ENCODE results near the gene GPATCH2. TPM values are rescaled to one million over a fixed set of nuclear protein-coding genes. Genes with fewer than 3 reads are reported as not detected.
"Not testable (repeated sequence)": the region's sequence is repeated elsewhere in the genome, so short reads cannot be mapped to it uniquely, and the experiment has no call there.

GPATCH2 gene
- total RNA-seq, 4 donors from 2014 or later = 6.1 to 16.6 (median 11.0) TPM

DNA sequence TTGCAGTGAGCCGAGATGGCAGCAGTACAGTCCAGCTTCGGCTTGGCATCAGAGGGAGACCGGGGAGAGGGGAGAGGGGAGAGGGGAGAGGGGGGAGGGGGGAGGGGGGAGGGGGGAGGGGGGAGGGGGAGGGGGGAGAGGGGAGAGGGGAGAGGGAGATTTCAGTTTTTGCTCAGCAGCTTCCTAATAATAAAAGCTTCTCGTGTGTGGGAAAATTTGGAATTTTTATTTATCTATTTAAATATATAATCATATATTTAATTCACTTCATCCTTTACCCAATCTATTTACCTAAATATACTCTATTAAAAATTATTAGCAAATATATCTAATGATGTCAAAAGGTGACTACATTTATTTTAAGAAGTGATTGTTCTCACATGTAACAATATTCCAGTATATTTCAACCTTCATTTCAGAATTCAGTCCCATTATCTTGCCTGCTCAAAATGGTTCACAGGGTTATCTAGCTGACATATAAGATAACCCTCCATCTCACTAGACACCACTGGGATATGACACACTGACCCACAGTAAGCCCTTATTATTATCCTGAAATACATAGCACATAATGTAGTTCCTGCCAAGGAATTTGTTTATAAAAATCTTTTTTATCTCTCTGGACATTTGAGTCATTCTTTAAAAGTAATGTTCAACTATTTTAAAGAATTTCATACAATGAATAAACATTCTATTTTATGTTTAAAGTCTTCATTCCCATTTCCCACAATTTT, 105.9 kb downstream of the GPATCH2 start:
- no peak overlapping the region for H3K4me3 ChIP-seq
- no peaks in the 10 kb centered on the region for H3K4me1 ChIP-seq
- no peak overlapping the region for H3K27ac ChIP-seq
- WGBS, 2 donors = 84 to 95% methylated on average over 1 to 3 of the region's 4 CpGs
- no peaks in the 10 kb centered on the region for H3K9me3 ChIP-seq
- H3K27me3 ChIP-seq = no peaks in the 10 kb centered on the region
- no peak for TF ChIP-seq POLR2A (IDR thresholded peaks at IDR 0.05)
- TF ChIP-seq CTCF (IDR thresholded peaks at IDR 0.05) = no peak
- H3K36me3 ChIP-seq = no peaks in the 10 kb centered on the region
- intact Hi-C loops (cut with DNase I) = no loop called here
- DNase-seq = no peak

GRCh38 chr1:217523921-217524320, 107.0 kb downstream of the GPATCH2 start:
- DNase-seq; intact Hi-C loops (cut with DNase I); H3K4me1 ChIP-seq; H3K9me3 ChIP-seq; H3K36me3 ChIP-seq; H3K4me3 ChIP-seq; H3K27me3 ChIP-seq; H3K27ac ChIP-seq: not testable (repeated sequence)
- WGBS, 2 donors = no CpG with 5 or more reads among the region's 28 CpGs

GRCh38 chr1:217522277-217522676, 108.6 kb downstream of the GPATCH2 start:
- no peaks in the 10 kb centered on the region for H3K36me3 ChIP-seq
- H3K4me3 ChIP-seq = no peak overlapping the region
- WGBS, 2 donors = 91 to 95% methylated on average over 3 of the region's 3 CpGs
- no peaks in the 10 kb centered on the region for H3K9me3 ChIP-seq
- no peaks in the 10 kb centered on the region for H3K27me3 ChIP-seq
- TF ChIP-seq POLR2A (IDR thresholded peaks at IDR 0.05) (no peak), CTCF (IDR thresholded peaks at IDR 0.05) (no peak)
- intact Hi-C loops (cut with DNase I) = no loop called here
- DNase-seq = no peak
- no peaks in the 10 kb centered on the region for H3K4me1 ChIP-seq
- no peak overlapping the region for H3K27ac ChIP-seq

- intact Hi-C loops (cut with DNase I) = no loop called here
- Histone ChIP-seq H3K4me3 (no peak overlapping the region), H3K27ac (no peak overlapping the region), H3K9me3 (no peaks in the 10 kb centered on the region), H3K36me3 (no peaks in the 10 kb centered on the region), H3K27me3 (no peaks in the 10 kb centered on the region), H3K4me1 (no peaks in the 10 kb centered on the region)
- TF ChIP-seq POLR2A (IDR thresholded peaks at IDR 0.05) = no peak
- no peak for TF ChIP-seq CTCF (IDR thresholded peaks at IDR 0.05)
- 84 to 89% methylated on average over 4 of the region's 4 CpGs for WGBS, 2 donors
- no peak for DNase-seq
Observed at GRCh38 chr1:217521317-217521716, 109.6 kb downstream of the GPATCH2 start.

DNA sequence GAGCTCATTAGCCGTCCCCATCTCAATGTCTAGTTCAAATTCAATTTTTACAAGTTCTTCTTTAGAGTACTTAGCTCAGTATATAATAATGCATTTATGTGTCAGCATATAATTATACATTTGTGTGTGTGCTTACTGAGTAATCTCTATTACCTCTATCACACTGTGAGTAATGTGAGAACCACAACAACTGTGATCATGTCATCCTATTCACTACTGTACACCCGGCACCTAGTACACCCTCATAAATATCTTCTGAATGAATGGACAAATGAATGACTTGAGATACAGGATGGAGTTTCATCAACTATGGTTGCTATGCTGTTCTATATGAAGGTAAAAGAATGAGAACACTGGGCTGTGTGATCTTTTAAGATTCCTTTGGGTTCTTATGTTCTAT, 124.0 kb downstream of the GPATCH2 start:
- Histone ChIP-seq H3K27ac (no peak overlapping the region), H3K27me3 (no peaks in the 10 kb centered on the region), H3K9me3 (no peaks in the 10 kb centered on the region), H3K4me3 (no peak overlapping the region), H3K36me3 (peaks cover 0 to 13% (median 0%) of the 10 kb centered on the region in 3 donors), H3K4me1 (no peaks in the 10 kb centered on the region)
- no peak for DNase-seq
- TF ChIP-seq POLR2A (IDR thresholded peaks at IDR 0.05) = no peak
- TF ChIP-seq CTCF (IDR thresholded peaks at IDR 0.05) = no peak
- 75% methylated on average over 2 of the region's 2 CpGs for WGBS, 2 donors
- intact Hi-C loops (cut with DNase I) = no loop called here

GRCh38 chr1:217498209-217498608, 132.7 kb downstream of the GPATCH2 start:
- Histone ChIP-seq H3K27me3 (no peaks in the 10 kb centered on the region), H3K4me3 (no peak overlapping the region), H3K36me3 (peaks cover 0 to 10% (median 0%) of the 10 kb centered on the region in 3 donors), H3K4me1 (no peaks in the 10 kb centered on the region), H3K9me3 (no peaks in the 10 kb centered on the region), H3K27ac (no peak overlapping the region)
- intact Hi-C loops (cut with DNase I) = no loop called here
- WGBS, 2 donors = 87 to 95% methylated on average over 5 of the region's 5 CpGs
- no peak for DNase-seq
- TF ChIP-seq CTCF (IDR thresholded peaks at IDR 0.05) (no peak), POLR2A (IDR thresholded peaks at IDR 0.05) (no peak)

All from esophagus squamous epithelium (tissue), 5 donors.